Measurements from ENCODE around the gene RNASE13. TPM values are rescaled to one million over a fixed set of nuclear protein-coding genes. Genes with fewer than 3 reads are reported as not detected.

RNASE13 gene
- total RNA-seq, 1 experiment from 2014 or later = 0.15 TPM

- Histone ChIP-seq H2AFZ (ENCODE audit: low read depth, low read length, poor library complexity, severe bottlenecking) (no peak overlapping the region), H3K4me1 (ENCODE audit: control insufficient read depth in 1 of 2, insufficient read depth in 2 of 2, low read length in 2 of 2) (no peaks in the 10 kb centered on the region), H3K36me3 (ENCODE audit: control insufficient read depth in 1 of 2, insufficient read depth in 2 of 2, low read length in 2 of 2) (no peaks in the 10 kb centered on the region), H3K9ac (ENCODE audit: low read length) (no peak overlapping the region), H3K27ac (ENCODE audit: low read depth, low read length) (no peak overlapping the region), H3K9me2 (ENCODE audit: insufficient read depth) (no peaks in the 10 kb centered on the region), H4K20me1 (ENCODE audit: insufficient read depth) (no peaks in the 10 kb centered on the region), H3K9me3 (ENCODE audit: control insufficient read depth in 1 of 2, insufficient read depth in 1 of 2, low read depth in 1 of 2, low read length in 2 of 2) (no peaks in the 10 kb centered on the region), H3K79me2 (ENCODE audit: insufficient read depth, low read length) (no peaks in the 10 kb centered on the region), H3K4me3 (replicated peaks in 1 of 2; ENCODE audit: low read depth in 1 of 2, low read length in 2 of 2) (no peak overlapping the region), H3K27me3 (ENCODE audit: insufficient read depth, low read length) (no peaks in the 10 kb centered on the region), H3K4me2 (ENCODE audit: low read length) (no peak overlapping the region)
- ChIA-PET RAD21 (ENCODE audit: low non-redundant PET in 1 of 2, low total read pairs in 2 of 2, uncharacterized antibody in 2 of 2, unreplicated experiment in 2 of 2) (no interaction called here), CTCF (no interaction called here), POLR2A (no interaction called here)
- TF ChIP-seq ZFX (IDR thresholded peaks at IDR 0.05) (no peak), EZH2phosphoT487 (IDR thresholded peaks at IDR 0.05; ENCODE audit: borderline replicate concordance) (no peak), FOSL1 (IDR thresholded peaks at IDR 0.05; ENCODE audit: low read depth) (no peak), REST (IDR thresholded peaks at IDR 0.05; ENCODE audit: low read depth) (no peak), POLR2A (IDR thresholded peaks at IDR 0.05; ENCODE audit: borderline replicate concordance, extremely low read depth, insufficient read depth, insufficient read length) (no peak), CEBPB (IDR thresholded peaks at IDR 0.05; ENCODE audit: low read depth) (no peak), SRF (IDR thresholded peaks at IDR 0.05; ENCODE audit: low read depth) (no peak), EZH2 (IDR thresholded peaks at IDR 0.05) (no peak), TCF7L2 (IDR thresholded peaks at IDR 0.05; ENCODE audit: borderline replicate concordance, extremely low read depth, insufficient read depth, insufficient read length) (no peak)
- intact Hi-C loops (cut with micrococcal nuclease) = no loop called here
- DNase-seq (ENCODE audit: low read depth, low spot score) (no peak), ATAC-seq (no peak)
- no TSS peak for BruUV-seq (replicated peaks)
These were observed 21.0 kb upstream of the RNASE13 start for GRCh38 chr14:21055432-21056117.
